B cell (primary cell): Measurements from ENCODE around the gene TSPAN19.
"Not testable (repeated sequence)": the region's sequence is repeated elsewhere in the genome, so short reads cannot be mapped to it uniquely, and the experiment has no call there.

Experiments used
- CTCF ChIP-seq: fragments of 200-600 bp; IDR thresholded peaks from one replicate; pipeline ENCODE4 v1.8.0; 2022; ENCODE audit warnings: antibody characterized with exemption, mild to moderate bottlenecking
- EZH2 ChIP-seq: IDR thresholded peaks from 2 replicates; pipeline ENCODE4 v1.6.1; 2012; ENCODE audit warnings: borderline replicate concordance, low read depth, mild to moderate bottlenecking, moderate library complexity, low read length; ENCODE audit not compliant: insufficient read depth, poor library complexity, severe bottlenecking

GRCh38 chr12:85005047-85005446, 31.0 kb downstream of the TSPAN19 start:
- not testable (repeated sequence) for TF ChIP-seq CTCF, EZH2
